Left lung (tissue), 10 donors: Measurements from ENCODE around the gene MEIG1. TPM values are rescaled to one million over a fixed set of nuclear protein-coding genes. Genes with fewer than 3 reads are reported as not detected.
"Not testable (repeated sequence)": the region's sequence is repeated elsewhere in the genome, so short reads cannot be mapped to it uniquely, and the experiment has no call there.

Source experiments
- ATAC-seq: fragments of 200-7000 bp; cut with Tn5 transposase; one replicate; pipeline ENCODE4 v1.9.1; 2020; ENCODE audit warnings: moderate library complexity
- DNase-seq, 4 donors: peaks; one replicate each; pipeline ENCODE4 v3.0.0-alpha.2; 2013 to 2020
- H3K27ac ChIP-seq, 2 donors: fragments of 200-600 bp; sonication (generic) in 1 of 2; one replicate each; pipeline versions ENCODE4 v1.5.0 to v1.8.0; 2020 to 2021
- H3K27me3 ChIP-seq, 2 donors: fragments of 200-600 bp; sonication (generic) in 1 of 2; one replicate each; pipeline versions ENCODE4 v1.5.0 to v1.8.0; 2020 to 2021
- H3K36me3 ChIP-seq, 2 donors: fragments of 200-600 bp; sonication (generic) in 1 of 2; one replicate each; pipeline versions ENCODE4 v1.5.0 to v1.8.0; 2020 to 2021
- H3K4me1 ChIP-seq, 2 donors: fragments of 200-600 bp; one replicate each; pipeline ENCODE4 v1.8.0; 2021
- H3K4me3 ChIP-seq, 2 donors: fragments of 200-600 bp; sonication (generic) in 1 of 2; one replicate each; pipeline versions ENCODE4 v1.5.0 to v1.8.0; 2020 to 2021; ENCODE audit warnings: mild to moderate bottlenecking in 1 of 2
- H3K9me3 ChIP-seq, 2 donors: fragments of 200-600 bp; sonication (generic) in 1 of 2; one replicate each; pipeline versions ENCODE4 v1.5.0 to v1.8.0; 2020 to 2021
- CTCF ChIP-seq, 2 donors: fragments of 200-600 bp; sonication (generic) in 1 of 2; IDR thresholded peaks; one replicate each; pipeline versions ENCODE4 v1.5.0 to v1.8.0; 2021; ENCODE audit warnings: antibody characterized with exemption in 2 of 2
- intact Hi-C, 2 donors: fragments of 100-400 bp; cut with DNase I; formaldehyde crosslinking; loops; one replicate each; pipeline versions ENCODE4 v1.11.2 to v1.14.2; 2022
- polyA plus RNA-seq, 6 donors: library from polyadenylated mRNA; unstranded; fragments of 120-200 nt; gene quantifications; one replicate each; pipeline ENCODE4 v1.2.1, GENCODE V29; 2013; ENCODE audit not compliant: insufficient read length in 6 of 6
- total RNA-seq, 2 donors: library from RNA; stranded (reverse); fragmentation: NEBNext Ultra II Directional; extraction: Animal tissue kit (Norgen Biotek cat#: 25700); gene quantifications; one replicate each; pipeline ENCODE4 v1.2.1, GENCODE V29; 2021
- donor health status: DM: no; HTN: yes; CAD: no.
- donor health status: DM: no; HTN: no; CAD: no.

MEIG1 gene
- total and polyA plus RNA-seq, 8 donors, result 0.86 to 1.8 (median 1.3) TPM; not detected in 2

GRCh38 chr10:14930610-14931009 is 28.6 kb upstream of the MEIG1 start:
- peaks cover 0 to 100% of the 10 kb centered on the region in 2 donors for H3K36me3 ChIP-seq
- ATAC-seq, result no peak

GRCh38 chr10:14936584-14936983 is 22.6 kb upstream of the MEIG1 start:
- Histone ChIP-seq H3K27me3 (no peaks in the 10 kb centered on the region), H3K4me1 (peaks cover 0 to 3% of the 10 kb centered on the region in 2 donors), H3K9me3 (no peaks in the 10 kb centered on the region), H3K36me3 (peaks cover 0 to 78% of the 10 kb centered on the region in 2 donors), H3K4me3 (no peak overlapping the region), H3K27ac (no peak overlapping the region)
- DNase-seq (no peak), ATAC-seq (no peak)
- intact Hi-C loops, result no loop called here
- TF ChIP-seq CTCF (IDR thresholded peaks at IDR 0.05), result no peak

More at GRCh38 chr10:14930610-14931009, 28.6 kb upstream of the MEIG1 start:
- Histone ChIP-seq H3K4me1 (no peaks in the 10 kb centered on the region), H3K27me3 (no peaks in the 10 kb centered on the region), H3K4me3 (no peak overlapping the region), H3K9me3 (no peaks in the 10 kb centered on the region), H3K27ac (no peak overlapping the region)
- intact Hi-C loops, result no loop called here
- DNase-seq, result no peak
- no peak for TF ChIP-seq CTCF (IDR thresholded peaks at IDR 0.05)

GRCh38 chr10:14938971-14939370 is 20.2 kb upstream of the MEIG1 start:
- Histone ChIP-seq H3K36me3 (peaks cover 0 to 77% of the 10 kb centered on the region in 2 donors), H3K27ac (peak overlapping the region in 1 of 2 donors; percentile 3)
- H3K4me1 ChIP-seq, DNase-seq, H3K27me3 ChIP-seq, intact Hi-C loops, H3K4me3 ChIP-seq, H3K9me3 ChIP-seq: not testable (repeated sequence)
- peak; percentile 16 for ATAC-seq

- DNase-seq, intact Hi-C loops, ATAC-seq, H3K9me3 ChIP-seq, H3K4me3 ChIP-seq, H3K27ac ChIP-seq, H3K4me1 ChIP-seq, H3K27me3 ChIP-seq: not testable (repeated sequence)
- H3K36me3 ChIP-seq, result peaks cover 0 to 81% of the 10 kb centered on the region in 2 donors
These were observed 16.8 kb upstream of the MEIG1 start for GRCh38 chr10:14942147-14942949.

GRCh38 chr10:14942950-14943338 is 16.2 kb upstream of the MEIG1 start:
- ATAC-seq, H3K4me3 ChIP-seq, H3K9me3 ChIP-seq, intact Hi-C loops, H3K27ac ChIP-seq, H3K4me1 ChIP-seq, H3K27me3 ChIP-seq, DNase-seq: not testable (repeated sequence)
- H3K36me3 ChIP-seq, result peaks cover 0 to 85% of the 10 kb centered on the region in 2 donors

- ATAC-seq, result no peak
- no peak for TF ChIP-seq CTCF (IDR thresholded peaks at IDR 0.05)
- peaks cover 0 to 80% of the 10 kb centered on the region in 2 donors for H3K36me3 ChIP-seq
These were observed 14.1 kb upstream of the MEIG1 start for GRCh38 chr10:14945108-14945507.

More at GRCh38 chr10:14945108-14945507, 14.1 kb upstream of the MEIG1 start:
- Histone ChIP-seq H3K9me3 (no peaks in the 10 kb centered on the region), H3K27ac (no peak overlapping the region), H3K4me1 (peaks cover 0 to 4% of the 10 kb centered on the region in 2 donors), H3K4me3 (no peak overlapping the region), H3K27me3 (no peaks in the 10 kb centered on the region)
- intact Hi-C loops, result no loop called here
- DNase-seq, result no peak
